Heart left ventricle (tissue), 16 donors: ENCODE results near the gene PLCD1. TPM values are rescaled to one million over a fixed set of nuclear protein-coding genes. Genes with fewer than 3 reads are reported as not detected.
"Not testable (repeated sequence)": the region's sequence is repeated elsewhere in the genome, so short reads cannot be mapped to it uniquely, and the experiment has no call there.

ENCODE experiments used
- ATAC-seq, 4 donors: fragments of 200-7000 bp; cut with Tn5 transposase; one replicate each; pipeline ENCODE4 v1.9.1; 2020 to 2022; ENCODE audit warnings: moderate library complexity in 4 of 4, mild to moderate bottlenecking in 3 of 4, moderate number of reproducible peaks in 1 of 4
- DNase-seq, 5 donors: peaks; one replicate each; pipeline ENCODE4 v3.0.0-alpha.2; 2020
- H3K27ac ChIP-seq, 12 donors: fragments of 200-600 bp; sonication (generic) in 4 of 12; one replicate each; pipeline versions ENCODE4 v1.5.0 to v1.8.0; 2016 to 2022; ENCODE audit warnings: mild to moderate bottlenecking in 2 of 12
- H3K27me3 ChIP-seq, 9 donors: fragments of 200-600 bp; sonication (generic) in 2 of 9; one replicate each; pipeline versions ENCODE4 v1.5.1 to v1.8.0; 2016 to 2022; ENCODE audit warnings: mild to moderate bottlenecking in 3 of 9
- H3K36me3 ChIP-seq, 9 donors: fragments of 200-600 bp; sonication (generic) in 2 of 9; one replicate each; pipeline versions ENCODE4 v1.5.0 to v1.8.0; 2018 to 2022; ENCODE audit warnings: mild to moderate bottlenecking in 2 of 9
- H3K4me1 ChIP-seq, 12 donors: fragments of 200-600 bp; sonication (generic) in 4 of 12; one replicate each; pipeline versions ENCODE4 v1.5.0 to v1.8.0; 2016 to 2022; ENCODE audit warnings: mild to moderate bottlenecking in 3 of 12
- H3K4me3 ChIP-seq, 12 donors: fragments of 200-600 bp; sonication (generic) in 4 of 12; one replicate each; pipeline versions ENCODE4 v1.5.0 to v1.8.0; 2017 to 2022; ENCODE audit warnings: mild to moderate bottlenecking in 9 of 12, moderate library complexity in 4 of 12
- H3K9me3 ChIP-seq, 12 donors: fragments of 200-600 bp; sonication (generic) in 4 of 12; one replicate each; pipeline versions ENCODE4 v1.5.0 to v1.8.0; 2016 to 2022; ENCODE audit warnings: mild to moderate bottlenecking in 1 of 12
- POLR2A ChIP-seq, 2 donors: fragments of 450-650 bp; IDR thresholded peaks; one replicate each; pipeline ENCODE4 v1.6.1; 2017; ENCODE audit warnings: antibody characterized with exemption in 2 of 2, mild to moderate bottlenecking in 2 of 2, moderate library complexity in 2 of 2
- WGBS, 4 donors: extraction: QIAGEN DNeasy Blood & Tissue Kit in 2 of 4; methylation state at CpG; one replicate each; pipeline versions ENCODE4 v1.1.5 to v1.1.7; 2013 to 2018; 5-methylcytosine and 5-hydroxymethylcytosine counted together
- intact Hi-C, 10 donors: fragments of 100-400 bp; cut with DNase I; formaldehyde crosslinking; loops; one replicate each; pipeline versions ENCODE4 v1.11.1 to v1.14.2; 2022
- polyA plus RNA-seq, 2 donors: library from polyadenylated mRNA; stranded (reverse); fragments of 200-250 nt; gene quantifications; one replicate each; pipeline ENCODE4 v1.2.3, GENCODE V29; 2013
- total RNA-seq, 9 donors: library from RNA; depleted of rRNA in 2 of 9; stranded (reverse); fragments of >200 nt in 2 of 9; fragmentation: NEBNext Ultra II Directional in 3 of 9; extraction: Animal tissue kit (Norgen Biotek cat#: 25700) in 3 of 9; gene quantifications; one replicate each; pipeline versions ENCODE4 v1.1.0 to v1.2.4, GENCODE V29; 2016 to 2023
- TF ChIP-seq, protein P1 (sequence below), 12 donors: fragments of 200-600 bp; sonication (generic) in 4 of 12; IDR thresholded peaks; one replicate each; pipeline versions ENCODE4 v1.5.0 to v1.8.0; 2018 to 2022; ENCODE audit warnings: antibody characterized with exemption in 12 of 12, mild to moderate bottlenecking in 5 of 12
- donor health status: ischemic (EF 13 %, LVEDD 7.1; RV severe dilation, severe dysfunction).
- donor health status: healthy with polysubstance abuse.
- donor health status: DM: no; HTN: yes; CAD: no.
- donor health status: DM: no; HTN: no; CAD: no.
- donor health status: ischemic (EF 25% LVEDD 6.9; RV normal size, moderate dysfunction).
- donor health status: ischemic (EF 25% LVEDD 5.7; RV mildly dilated, moderate dysfunction).
- donor health status: healthy.
- donor health status: DM: yes; HTN: yes; CAD: no.
- donor health status: ischemic (EF 35%, LVEDD 5.7; RV mildly dilated, moderate dysfunction).
- donor health status: nonischemic (EF 11% LVEDD 7.7; RV severe dilation, severe dysfunction).
- donor health status: DM: yes; HTN: yes; CAD: no.
- donor health status: PGD.
- donor health status: ischemic (EF 29% LVEDD 5.4; RV normal size, mild dysfunction).
- donor health status: nonischemic (EF 23%, LVEDD 6.1; RV moderate dilation, normal function).

The PLCD1 gene
- total and polyA plus RNA-seq, 11 donors: 8.1 to 14.9 (median 11.6) TPM

GRCh38 chr3:37979541-37980461, 49.6 kb downstream of the PLCD1 start:
- Histone ChIP-seq H3K4me3 (no peak overlapping the region), H3K4me1 (peaks cover 0 to 21% (median 0%) of the 10 kb centered on the region in 12 donors), H3K27ac (peak overlapping the region in 1 of 12 donors; percentile 50), H3K27me3 (no peaks in the 10 kb centered on the region), H3K9me3 (no peaks in the 10 kb centered on the region), H3K36me3 (peaks cover 0 to 85% (median 47%) of the 10 kb centered on the region in 9 donors)
- ATAC-seq (peak in 1 of 4 donors; percentile 43), DNase-seq (no peak)
- TF ChIP-seq POLR2A (IDR thresholded peaks at IDR 0.05): no peak
- TF ChIP-seq, protein P1, sequence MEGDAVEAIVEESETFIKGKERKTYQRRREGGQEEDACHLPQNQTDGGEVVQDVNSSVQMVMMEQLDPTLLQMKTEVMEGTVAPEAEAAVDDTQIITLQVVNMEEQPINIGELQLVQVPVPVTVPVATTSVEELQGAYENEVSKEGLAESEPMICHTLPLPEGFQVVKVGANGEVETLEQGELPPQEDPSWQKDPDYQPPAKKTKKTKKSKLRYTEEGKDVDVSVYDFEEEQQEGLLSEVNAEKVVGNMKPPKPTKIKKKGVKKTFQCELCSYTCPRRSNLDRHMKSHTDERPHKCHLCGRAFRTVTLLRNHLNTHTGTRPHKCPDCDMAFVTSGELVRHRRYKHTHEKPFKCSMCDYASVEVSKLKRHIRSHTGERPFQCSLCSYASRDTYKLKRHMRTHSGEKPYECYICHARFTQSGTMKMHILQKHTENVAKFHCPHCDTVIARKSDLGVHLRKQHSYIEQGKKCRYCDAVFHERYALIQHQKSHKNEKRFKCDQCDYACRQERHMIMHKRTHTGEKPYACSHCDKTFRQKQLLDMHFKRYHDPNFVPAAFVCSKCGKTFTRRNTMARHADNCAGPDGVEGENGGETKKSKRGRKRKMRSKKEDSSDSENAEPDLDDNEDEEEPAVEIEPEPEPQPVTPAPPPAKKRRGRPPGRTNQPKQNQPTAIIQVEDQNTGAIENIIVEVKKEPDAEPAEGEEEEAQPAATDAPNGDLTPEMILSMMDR (IDR thresholded peaks at IDR 0.05): no peak
- intact Hi-C loops: loop anchor here in 1 of 10 donors (10.0 kb wide), 1 partner anchor 535 kb away; no protein-coding TSS in a partner anchor
- 92 to 94% (median 92%) methylated on average over 8 of the region's 8 CpGs for WGBS, 4 donors

DNA sequence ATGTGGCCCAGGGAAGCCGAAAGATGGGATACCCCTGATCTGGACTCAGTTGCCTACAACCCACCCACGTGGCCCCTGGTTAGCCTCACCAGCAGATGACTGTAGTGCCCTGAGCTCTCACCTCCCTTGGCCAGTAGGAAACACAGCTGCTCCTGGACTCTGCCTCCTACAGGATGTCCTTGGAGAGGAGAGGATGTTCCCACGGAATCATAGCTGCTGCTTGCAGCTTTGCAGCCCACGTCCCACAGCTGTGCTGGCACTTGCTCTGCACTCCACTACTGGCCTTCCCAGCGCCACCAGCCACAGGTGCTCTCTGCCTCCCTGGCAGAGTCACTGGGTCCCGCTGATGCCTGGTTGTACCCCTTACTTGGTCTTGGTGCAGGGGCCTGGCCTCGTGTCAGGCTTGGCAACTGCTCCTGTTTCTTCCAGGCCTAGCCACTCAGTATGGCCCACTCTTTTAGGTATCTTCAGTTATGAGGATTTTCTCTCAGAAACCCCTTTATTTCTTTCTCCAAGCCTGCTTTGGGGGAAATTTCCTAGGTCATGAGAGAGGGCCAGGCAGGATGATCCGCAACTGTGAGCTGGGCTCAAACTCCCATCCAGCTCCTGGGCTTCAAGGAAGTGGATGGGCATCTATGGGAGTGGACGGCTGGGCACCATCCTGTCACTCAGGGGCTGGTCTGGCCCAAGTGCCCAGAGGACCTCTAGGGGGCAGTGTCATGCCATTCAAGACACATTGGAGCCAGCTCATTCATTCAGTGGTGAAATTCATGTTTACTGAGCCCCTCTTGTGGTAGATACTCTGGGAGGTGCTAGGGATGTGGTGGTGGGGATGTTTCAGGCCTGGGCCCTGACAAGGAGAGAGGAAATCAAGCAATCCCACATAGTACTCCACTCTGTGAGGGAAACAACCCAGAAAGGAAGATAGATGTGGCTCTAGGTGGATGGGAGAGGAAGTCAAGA, 55.0 kb downstream of the PLCD1 start:
- Histone ChIP-seq H3K36me3 (peaks cover 0 to 64% (median 39%) of the 10 kb centered on the region in 9 donors), H3K4me1 (peaks cover 0 to 23% (median 10%) of the 10 kb centered on the region in 12 donors), H3K4me3 (no peak overlapping the region), H3K27ac (peak overlapping the region in 5 of 12 donors; percentile 29 to 62 (median 49)), H3K9me3 (no peaks in the 10 kb centered on the region), H3K27me3 (no peaks in the 10 kb centered on the region)
- ATAC-seq (peak; percentile 45 to 90 (median 82)), DNase-seq (peak in 4 of 5 donors; percentile 59 to 73 (median 60))
- TF ChIP-seq, protein P1 (IDR thresholded peaks at IDR 0.05): peak; percentile 69 to 85 (median 77)
- no peak for TF ChIP-seq POLR2A (IDR thresholded peaks at IDR 0.05)
- intact Hi-C loops: loop anchor here in 2 of 10 donors (2.0 to 10.0 kb wide), 3 partner anchors 28 to 530 kb away; no protein-coding TSS in a partner anchor
- 51 to 69% (median 57%) methylated on average over 8 to 9 of the region's 9 CpGs for WGBS, 4 donors

- intact Hi-C loops: loop anchor here in 2 of 10 donors (2.0 to 10.0 kb wide), 3 partner anchors 29 to 529 kb away; no protein-coding TSS in a partner anchor
- no peak overlapping the region for H3K4me3 ChIP-seq
- TF ChIP-seq, protein P1 (IDR thresholded peaks at IDR 0.05): no peak
- no peak for TF ChIP-seq POLR2A (IDR thresholded peaks at IDR 0.05)
- peaks cover 0 to 32% (median 16%) of the 10 kb centered on the region in 12 donors for H3K4me1 ChIP-seq
- WGBS, 4 donors: 82 to 88% (median 85%) methylated on average over 12 of the region's 12 CpGs
- H3K9me3 ChIP-seq: no peaks in the 10 kb centered on the region
- DNase-seq (no peak), ATAC-seq (no peak)
- H3K27ac ChIP-seq: peak overlapping the region in 5 of 12 donors; percentile 22 to 62 (median 45)
- no peaks in the 10 kb centered on the region for H3K27me3 ChIP-seq
- peaks cover 0 to 59% (median 39%) of the 10 kb centered on the region in 9 donors for H3K36me3 ChIP-seq
These were observed 56.0 kb downstream of the PLCD1 start for GRCh38 chr3:37973246-37974054.

DNA sequence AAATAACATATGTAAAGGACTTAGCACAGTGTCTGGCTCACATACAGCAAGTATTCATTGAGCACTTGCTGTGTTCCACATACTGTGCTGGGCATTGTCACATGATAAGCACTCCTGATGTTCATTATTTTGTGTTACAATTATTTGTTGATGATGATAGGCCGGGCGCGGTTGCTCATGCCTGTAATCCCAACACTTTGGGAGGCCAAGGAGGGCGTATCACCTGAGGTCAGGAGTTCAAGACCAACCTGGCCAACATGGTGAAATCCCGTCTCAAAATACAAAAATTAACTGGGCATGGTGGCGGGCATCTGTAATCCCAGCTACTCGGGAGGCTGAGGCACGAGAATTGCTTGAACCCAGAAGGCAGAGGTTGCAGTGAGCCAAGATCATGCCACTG, 57.4 kb downstream of the PLCD1 start:
- 95 to 99% (median 96%) methylated on average over 8 of the region's 8 CpGs for WGBS, 4 donors
- not testable (repeated sequence) for H3K4me3 ChIP-seq, H3K9me3 ChIP-seq, DNase-seq, H3K27ac ChIP-seq, H3K27me3 ChIP-seq, ATAC-seq
- intact Hi-C loops: loop anchor here in 1 of 10 donors (10.0 kb wide), 1 partner anchor 527 kb away; no protein-coding TSS in a partner anchor
- H3K4me1 ChIP-seq: peaks cover 0 to 46% (median 27%) of the 10 kb centered on the region in 12 donors
- peaks cover 0 to 46% (median 34%) of the 10 kb centered on the region in 9 donors for H3K36me3 ChIP-seq
